Measurements from ENCODE around the gene ENTPD8. TPM values are rescaled to one million over a fixed set of nuclear protein-coding genes. Genes with fewer than 3 reads are reported as not detected.
"Not testable (repeated sequence)": the region's sequence is repeated elsewhere in the genome, so short reads cannot be mapped to it uniquely, and the experiment has no call there.

Gene ENTPD8
- total RNA-seq, 1 donor from 2014 or later = 0.24 TPM

- Mint-ChIP-seq H3K27me3 (ENCODE audit: unreplicated experiment) (no peaks in the 10 kb centered on the region), H3K9me3 (ENCODE audit: unreplicated experiment) (no peaks in the 10 kb centered on the region), H3K36me3 (ENCODE audit: unreplicated experiment) (peaks cover 3% of the 10 kb centered on the region), H3K4me1 (ENCODE audit: unreplicated experiment) (peaks cover 29% of the 10 kb centered on the region), H3K4me3 (ENCODE audit: unreplicated experiment) (no peak overlapping the region), H3K27ac (ENCODE audit: unreplicated experiment) (no peak overlapping the region)
- no peak for TF ChIP-seq CTCF (IDR thresholded peaks at IDR 0.05)
- no peak for DNase-seq (ENCODE audit: extremely low spot score, unreplicated experiment)
Measured at GRCh38 chr9:137454145-137454596, 13.0 kb upstream of the ENTPD8 start.

GRCh38 chr9:137453643-137454081, 12.5 kb upstream of the ENTPD8 start:
- no peak overlapping the region for H3K27ac Mint-ChIP-seq (ENCODE audit: unreplicated experiment)
- no peaks in the 10 kb centered on the region for H3K9me3 Mint-ChIP-seq (ENCODE audit: unreplicated experiment)
- peaks cover 3% of the 10 kb centered on the region for H3K36me3 Mint-ChIP-seq (ENCODE audit: unreplicated experiment)
- no peak overlapping the region for H3K4me3 Mint-ChIP-seq (ENCODE audit: unreplicated experiment)
- H3K27me3 Mint-ChIP-seq (ENCODE audit: unreplicated experiment) = no peaks in the 10 kb centered on the region
- peaks cover 30% of the 10 kb centered on the region for H3K4me1 Mint-ChIP-seq (ENCODE audit: unreplicated experiment)
- no peak for DNase-seq (ENCODE audit: extremely low spot score, unreplicated experiment)
- TF ChIP-seq CTCF (IDR thresholded peaks at IDR 0.05) = no peak

- Mint-ChIP-seq H3K4me3 (ENCODE audit: unreplicated experiment) (no peak overlapping the region), H3K36me3 (ENCODE audit: unreplicated experiment) (peaks cover 3% of the 10 kb centered on the region), H3K9me3 (ENCODE audit: unreplicated experiment) (no peaks in the 10 kb centered on the region), H3K4me1 (ENCODE audit: unreplicated experiment) (peaks cover 34% of the 10 kb centered on the region), H3K27me3 (ENCODE audit: unreplicated experiment) (no peaks in the 10 kb centered on the region), H3K27ac (ENCODE audit: unreplicated experiment) (no peak overlapping the region)
- TF ChIP-seq CTCF (IDR thresholded peaks at IDR 0.05) = no peak
- no peak for DNase-seq (ENCODE audit: extremely low spot score, unreplicated experiment)
Measured at GRCh38 chr9:137452761-137453642, 11.8 kb upstream of the ENTPD8 start.

- no peak overlapping the region for H3K4me3 Mint-ChIP-seq (ENCODE audit: unreplicated experiment)
- H3K36me3 Mint-ChIP-seq (ENCODE audit: unreplicated experiment) = peaks cover 3% of the 10 kb centered on the region
- H3K4me1 Mint-ChIP-seq (ENCODE audit: unreplicated experiment) = peaks cover 36% of the 10 kb centered on the region
- no peak overlapping the region for H3K27ac Mint-ChIP-seq (ENCODE audit: unreplicated experiment)
- TF ChIP-seq CTCF (IDR thresholded peaks at IDR 0.05) = no peak
- no peak for DNase-seq (ENCODE audit: extremely low spot score, unreplicated experiment)
- H3K9me3 Mint-ChIP-seq (ENCODE audit: unreplicated experiment) = no peaks in the 10 kb centered on the region
- no peaks in the 10 kb centered on the region for H3K27me3 Mint-ChIP-seq (ENCODE audit: unreplicated experiment)
Measured at GRCh38 chr9:137452006-137452760, 11.0 kb upstream of the ENTPD8 start.

GRCh38 chr9:137451264-137452005, 10.3 kb upstream of the ENTPD8 start:
- H3K36me3 Mint-ChIP-seq (ENCODE audit: unreplicated experiment); DNase-seq (ENCODE audit: extremely low spot score, unreplicated experiment); H3K27ac Mint-ChIP-seq (ENCODE audit: unreplicated experiment); H3K9me3 Mint-ChIP-seq (ENCODE audit: unreplicated experiment); H3K27me3 Mint-ChIP-seq (ENCODE audit: unreplicated experiment); H3K4me3 Mint-ChIP-seq (ENCODE audit: unreplicated experiment): not testable (repeated sequence)
- peaks cover 36% of the 10 kb centered on the region for H3K4me1 Mint-ChIP-seq (ENCODE audit: unreplicated experiment)

- H3K27ac Mint-ChIP-seq (ENCODE audit: unreplicated experiment); H3K9me3 Mint-ChIP-seq (ENCODE audit: unreplicated experiment); H3K27me3 Mint-ChIP-seq (ENCODE audit: unreplicated experiment); DNase-seq (ENCODE audit: extremely low spot score, unreplicated experiment); H3K4me3 Mint-ChIP-seq (ENCODE audit: unreplicated experiment); H3K36me3 Mint-ChIP-seq (ENCODE audit: unreplicated experiment): not testable (repeated sequence)
- H3K4me1 Mint-ChIP-seq (ENCODE audit: unreplicated experiment) = peaks cover 33% of the 10 kb centered on the region
Measured at GRCh38 chr9:137450539-137451222, 9.5 kb upstream of the ENTPD8 start.
